Measurements from ENCODE around the gene ATF2. TPM values are rescaled to one million over a fixed set of nuclear protein-coding genes. Genes with fewer than 3 reads are reported as not detected.
"Not testable (repeated sequence)": the region's sequence is repeated elsewhere in the genome, so short reads cannot be mapped to it uniquely, and the experiment has no call there.

ATF2 gene
- total RNA-seq, 1 donor = 80.7 TPM

GRCh38 chr2:175107146-175107545, 60.9 kb downstream of the ATF2 start:
- Histone ChIP-seq H2AFZ (ENCODE audit: low read length) (no peak overlapping the region), H3K27me3 (ENCODE audit: insufficient read depth, low read length) (no peaks in the 10 kb centered on the region), H3K36me3 (ENCODE audit: insufficient read depth, low read length) (peaks cover 30% of the 10 kb centered on the region), H3K9me3 (ENCODE audit: low read depth, low read length) (no peaks in the 10 kb centered on the region), H4K20me1 (ENCODE audit: insufficient read depth, low read length) (peaks cover 3% of the 10 kb centered on the region), H3K4me1 (ENCODE audit: insufficient read depth, low read length) (no peaks in the 10 kb centered on the region), H3K79me2 (ENCODE audit: insufficient read depth, low read length) (peaks cover 12% of the 10 kb centered on the region), H3K27ac (ENCODE audit: low read depth, low read length) (no peak overlapping the region), H3K4me3 (ENCODE audit: insufficient read depth, low read length) (no peak overlapping the region), H3K4me2 (ENCODE audit: insufficient read depth, low read length) (no peak overlapping the region)
- TF ChIP-seq CTCF (IDR thresholded peaks at IDR 0.05; ENCODE audit: extremely low read depth, low read depth, low read length) = no peak
- no peak for DNase-seq (ENCODE audit: insufficient read length, low spot score, missing footprints)

DNA sequence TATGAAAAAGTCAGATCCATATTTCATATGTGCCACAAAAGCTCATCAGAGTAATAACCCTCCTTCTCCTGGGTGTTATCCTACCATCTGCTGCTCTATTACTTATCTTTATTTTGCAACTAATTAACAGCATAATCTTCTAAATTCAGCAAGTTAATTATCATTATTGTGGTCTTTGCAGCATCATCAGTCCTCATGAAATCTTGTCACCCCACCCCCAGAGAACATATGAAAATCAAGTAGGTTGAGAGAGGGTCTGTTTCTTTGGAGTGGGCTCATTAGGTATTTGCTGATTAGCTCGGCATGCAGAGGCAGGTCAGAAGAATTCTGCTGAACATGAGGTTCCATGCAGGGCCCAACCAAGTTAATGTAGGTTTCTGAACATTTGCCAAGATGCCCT, 64.8 kb downstream of the ATF2 start:
- no peaks in the 10 kb centered on the region for H3K27me3 ChIP-seq (ENCODE audit: insufficient read depth, low read length)
- H3K36me3 ChIP-seq (ENCODE audit: insufficient read depth, low read length) = peaks cover 22% of the 10 kb centered on the region
- H3K9me3 ChIP-seq (ENCODE audit: low read depth, low read length) = no peaks in the 10 kb centered on the region
- H3K4me1 ChIP-seq (ENCODE audit: insufficient read depth, low read length) = peaks cover 5% of the 10 kb centered on the region
- no peak overlapping the region for H2AFZ ChIP-seq (ENCODE audit: low read length)
- no peak overlapping the region for H3K4me2 ChIP-seq (ENCODE audit: insufficient read depth, low read length)
- no peak overlapping the region for H3K27ac ChIP-seq (ENCODE audit: low read depth, low read length)
- no peak for TF ChIP-seq CTCF (IDR thresholded peaks at IDR 0.05; ENCODE audit: extremely low read depth, low read depth, low read length)
- no peak overlapping the region for H3K4me3 ChIP-seq (ENCODE audit: insufficient read depth, low read length)
- peaks cover 15% of the 10 kb centered on the region for H3K79me2 ChIP-seq (ENCODE audit: insufficient read depth, low read length)
- H4K20me1 ChIP-seq (ENCODE audit: insufficient read depth, low read length) = no peaks in the 10 kb centered on the region
- no peak for DNase-seq (ENCODE audit: insufficient read length, low spot score, missing footprints)

- Histone ChIP-seq H2AFZ (ENCODE audit: low read length) (no peak overlapping the region), H3K4me2 (ENCODE audit: insufficient read depth, low read length) (no peak overlapping the region), H3K9me3 (ENCODE audit: low read depth, low read length) (no peaks in the 10 kb centered on the region), H3K27me3 (ENCODE audit: insufficient read depth, low read length) (no peaks in the 10 kb centered on the region), H3K4me3 (ENCODE audit: insufficient read depth, low read length) (no peak overlapping the region), H3K4me1 (ENCODE audit: insufficient read depth, low read length) (peaks cover 21% of the 10 kb centered on the region), H3K79me2 (ENCODE audit: insufficient read depth, low read length) (peaks cover 12% of the 10 kb centered on the region), H3K36me3 (ENCODE audit: insufficient read depth, low read length) (peaks cover 15% of the 10 kb centered on the region), H3K27ac (ENCODE audit: low read depth, low read length) (no peak overlapping the region), H4K20me1 (ENCODE audit: insufficient read depth, low read length) (no peaks in the 10 kb centered on the region)
- no peak for TF ChIP-seq CTCF (IDR thresholded peaks at IDR 0.05; ENCODE audit: extremely low read depth, low read depth, low read length)
- no peak for DNase-seq (ENCODE audit: insufficient read length, low spot score, missing footprints)
Measured at GRCh38 chr2:175101514-175101913, 66.5 kb downstream of the ATF2 start.

DNA sequence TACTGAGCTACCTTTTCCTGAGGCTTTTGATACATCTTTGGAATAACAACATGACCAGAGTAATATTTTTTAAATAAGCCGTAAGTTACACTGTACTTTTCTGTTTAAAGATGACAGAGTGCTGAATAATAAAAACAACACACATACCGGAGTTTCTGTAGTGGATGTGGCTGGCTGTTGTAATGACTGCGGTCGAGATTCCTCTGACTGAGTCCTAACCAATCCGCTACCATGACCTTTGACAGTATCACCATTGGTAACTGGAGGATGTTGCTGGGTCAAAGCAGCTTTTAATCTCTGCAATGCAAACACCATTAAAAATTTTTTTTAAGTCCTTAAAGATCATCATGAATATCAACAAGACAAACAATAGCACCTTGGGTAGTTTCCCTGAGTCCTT, 70.7 kb downstream of the ATF2 start:
- Histone ChIP-seq H3K36me3 (ENCODE audit: insufficient read depth, low read length) (peaks cover 23% of the 10 kb centered on the region), H3K27me3 (ENCODE audit: insufficient read depth, low read length) (no peaks in the 10 kb centered on the region), H3K79me2 (ENCODE audit: insufficient read depth, low read length) (peaks cover 8% of the 10 kb centered on the region), H2AFZ (ENCODE audit: low read length) (no peak overlapping the region), H3K27ac (ENCODE audit: low read depth, low read length) (peak overlapping the region; percentile 91), H3K4me1 (ENCODE audit: insufficient read depth, low read length) (peaks cover 25% of the 10 kb centered on the region), H3K4me2 (ENCODE audit: insufficient read depth, low read length) (peak overlapping the region; percentile 67), H4K20me1 (ENCODE audit: insufficient read depth, low read length) (no peaks in the 10 kb centered on the region), H3K4me3 (ENCODE audit: insufficient read depth, low read length) (no peak overlapping the region), H3K9me3 (ENCODE audit: low read depth, low read length) (no peaks in the 10 kb centered on the region)
- TF ChIP-seq CTCF (IDR thresholded peaks at IDR 0.05; ENCODE audit: extremely low read depth, low read depth, low read length) = no peak
- peak; percentile 91 for DNase-seq (ENCODE audit: insufficient read length, low spot score, missing footprints)

DNA sequence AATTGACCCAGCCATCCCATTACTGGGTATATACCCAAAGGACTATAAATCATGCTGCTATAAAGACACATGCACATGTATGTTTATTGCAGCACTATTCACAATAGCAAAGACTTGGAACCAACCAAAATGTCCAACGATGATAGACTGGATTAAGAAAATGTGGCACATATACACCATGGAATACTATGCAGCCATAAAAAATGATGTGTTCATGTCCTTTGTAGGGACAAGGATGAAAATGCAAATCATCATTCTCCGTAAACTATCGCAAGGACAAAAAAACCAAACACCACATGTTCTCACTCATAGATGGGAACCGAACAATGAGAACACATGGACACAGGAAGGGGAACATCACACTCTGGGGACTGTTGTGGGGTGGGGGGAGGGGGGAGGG, 83.9 kb downstream of the ATF2 start:
- H3K79me2 ChIP-seq (ENCODE audit: insufficient read depth, low read length); H3K4me2 ChIP-seq (ENCODE audit: insufficient read depth, low read length); H2AFZ ChIP-seq (ENCODE audit: low read length); H3K9me3 ChIP-seq (ENCODE audit: low read depth, low read length); H3K27me3 ChIP-seq (ENCODE audit: insufficient read depth, low read length); H4K20me1 ChIP-seq (ENCODE audit: insufficient read depth, low read length); DNase-seq (ENCODE audit: insufficient read length, low spot score, missing footprints); H3K4me1 ChIP-seq (ENCODE audit: insufficient read depth, low read length); H3K27ac ChIP-seq (ENCODE audit: low read depth, low read length); H3K4me3 ChIP-seq (ENCODE audit: insufficient read depth, low read length): not testable (repeated sequence)
- H3K36me3 ChIP-seq (ENCODE audit: insufficient read depth, low read length) = peaks cover 25% of the 10 kb centered on the region

All from osteoblast (primary cell).